ENCODE data around the gene VSIG1. TPM values are rescaled to one million over a fixed set of nuclear protein-coding genes. Genes with fewer than 3 reads are reported as not detected.

VSIG1 gene
- total and polyA plus RNA-seq, 2 of the 8 experiments (the other 6 are each of a cell fraction or from before 2014, with no cell fraction given), result 2.2 to 2.9 TPM

GRCh38 chrX:108029928-108030711 lies 14.7 kb upstream of the VSIG1 start:
- H3K79me2 ChIP-seq (ENCODE audit: control insufficient read depth in 1 of 2, insufficient read depth in 2 of 2, low read length in 2 of 2), result no peaks in the 10 kb centered on the region
- no peak overlapping the region for H3K4ac ChIP-seq (replicated peaks; ENCODE audit: insufficient read length, low read depth, low read length)
- H2BK5ac ChIP-seq (ENCODE audit: low read depth, low read length), result no peak overlapping the region
- ChIA-PET CTCF (ENCODE audit: partially characterized antibody) (interaction anchor here (1.2 kb wide), 1 partner anchor 9 kb away, joined by 4 read pairs; no protein-coding TSS in a partner anchor), POLR2A (ENCODE audit: partially characterized antibody) (interaction anchor here (0.6 kb wide), 1 partner anchor 12 kb away, joined by 3 read pairs; no protein-coding TSS in a partner anchor)
- no peak overlapping the region for H4K5ac ChIP-seq (ENCODE audit: insufficient read length, low read depth, low read length)
- H3K27me3 ChIP-seq (replicated peaks in 1 of 4; ENCODE audit: control insufficient read depth in 3 of 4, extremely low read depth in 1 of 4, insufficient read depth in 3 of 4, low read length in 3 of 4), result no peaks in the 10 kb centered on the region
- H4K8ac ChIP-seq (ENCODE audit: extremely low read depth, insufficient read depth, low read length), result no peak overlapping the region
- H4K91ac ChIP-seq (replicated peaks; ENCODE audit: insufficient read length, low read length), result no peak overlapping the region
- FAIRE-seq (no peak), DNase-seq (ENCODE audit: low read depth in 1 of 2, low spot score in 2 of 2) (no peak)
- no peak overlapping the region for H3K4me3 ChIP-seq (ENCODE audit: extremely low read depth in 1 of 4, insufficient read depth in 2 of 4, low read depth in 3 of 4, low read length in 4 of 4)
- H2AFZ ChIP-seq (ENCODE audit: low read length), result no peak overlapping the region
- no peak overlapping the region for H2BK20ac ChIP-seq (ENCODE audit: low read length)
- no peak overlapping the region for H2BK15ac ChIP-seq (ENCODE audit: low read length)
- no peak overlapping the region for H2AK5ac ChIP-seq (ENCODE audit: low read depth, low read length)
- no peak overlapping the region for H3K56ac ChIP-seq (replicated peaks; ENCODE audit: insufficient read length, low read depth, low read length)
- no peaks in the 10 kb centered on the region for H3K36me3 ChIP-seq (ENCODE audit: control insufficient read depth in 2 of 4, insufficient read depth in 4 of 4, low read length in 3 of 4)
- no peaks in the 10 kb centered on the region for H3K23me2 ChIP-seq (ENCODE audit: low read depth, low read length)
- no peak overlapping the region for H3K27ac ChIP-seq (ENCODE audit: low read depth, low read length)
- H3K9me3 ChIP-seq (ENCODE audit: insufficient read depth in 2 of 2, low read depth in 1 of 2, low read length in 1 of 2), result no peaks in the 10 kb centered on the region
- no peak overlapping the region for H3K4me2 ChIP-seq (ENCODE audit: insufficient read depth in 1 of 2, low read depth in 2 of 2, low read length in 2 of 2)
- H3K18ac ChIP-seq (ENCODE audit: extremely low read depth, low read length), result no peak overlapping the region
- no peaks in the 10 kb centered on the region for H3K79me1 ChIP-seq (ENCODE audit: low read depth, low read length)
- H3K14ac ChIP-seq (ENCODE audit: insufficient read length), result no peak overlapping the region
- WGBS, 2 experiments (ENCODE audit: extremely low coverage in 1 of 2, insufficient coverage in 1 of 2, insufficient read length in 1 of 2, insufficient replicate concordance in 2 of 2, low coverage in 1 of 2, low lambda C conversion rate in 2 of 2, missing lambda C conversion rate in 1 of 2), result 94% methylated on average over 5 of the region's 5 CpGs; no CpG with 5 or more reads in 1 of the 2 experiments
- H4K20me1 ChIP-seq (replicated peaks in 1 of 2; ENCODE audit: control insufficient read depth in 1 of 2, insufficient read depth in 2 of 2, low read length in 2 of 2), result no peaks in the 10 kb centered on the region
- H3K4me1 ChIP-seq (replicated peaks in 1 of 4; ENCODE audit: control insufficient read depth in 3 of 4, insufficient read depth in 4 of 4, low read length in 3 of 4), result no peaks in the 10 kb centered on the region
- H2BK120ac ChIP-seq (replicated peaks; ENCODE audit: low read depth, low read length), result no peak overlapping the region
- no peak overlapping the region for H2BK12ac ChIP-seq (ENCODE audit: low read depth, low read length)
- no peak overlapping the region for H3K9ac ChIP-seq (replicated peaks in 1 of 4; ENCODE audit: extremely low read depth in 1 of 4, low read depth in 3 of 4, low read length in 3 of 4)
- H3K23ac ChIP-seq (ENCODE audit: insufficient read length), result no peak overlapping the region
- TF ChIP-seq SAP30 (IDR thresholded peaks at IDR 0.05; ENCODE audit: insufficient read depth, insufficient replicate concordance, low read length) (no peak), HDAC6 (IDR thresholded peaks at IDR 0.05; ENCODE audit: low read depth, low read length) (no peak), CEBPB (IDR thresholded peaks at IDR 0.05; ENCODE audit: low read depth, low read length) (no peak), RFX5 (IDR thresholded peaks at IDR 0.05; ENCODE audit: borderline replicate concordance, low read depth, low read length) (no peak), ATF2 (IDR thresholded peaks at IDR 0.05; ENCODE audit: low read length) (no peak), EGR1 (IDR thresholded peaks at IDR 0.05; ENCODE audit: borderline replicate concordance, low read depth, low read length) (no peak), ZNF274 (IDR thresholded peaks at IDR 0.05; ENCODE audit: borderline replicate concordance, extremely low read depth, low read length) (no peak)
